ENCODE data around the gene CDRT15.
"Not testable (repeated sequence)": the region's sequence is repeated elsewhere in the genome, so short reads cannot be mapped to it uniquely, and the experiment has no call there.

CDRT15 gene

DNA sequence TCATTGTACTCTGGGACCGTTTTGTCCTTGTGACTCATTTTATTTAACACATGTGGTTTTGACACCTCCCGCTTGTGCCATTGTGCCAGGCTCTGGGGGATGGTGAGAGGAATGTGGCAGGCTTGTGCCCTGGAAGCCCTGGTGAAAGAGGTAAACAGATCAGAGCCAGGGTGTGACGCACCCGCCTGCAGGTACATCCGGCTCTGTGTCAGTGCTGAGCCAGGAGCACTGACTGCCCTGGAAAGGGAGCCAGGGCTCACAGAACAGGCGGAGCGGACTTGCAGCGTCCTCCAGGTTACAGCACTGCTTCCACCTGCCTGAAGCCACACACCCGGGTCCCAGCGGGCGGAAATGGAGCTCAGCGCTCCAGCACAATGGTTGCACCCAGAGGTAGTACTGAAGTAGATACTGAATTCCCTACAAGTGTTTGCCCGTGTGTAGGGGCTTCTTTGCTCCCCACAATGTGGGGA lies 30.6 kb downstream of the CDRT15 start:
- DNase-seq: no peak

DNA sequence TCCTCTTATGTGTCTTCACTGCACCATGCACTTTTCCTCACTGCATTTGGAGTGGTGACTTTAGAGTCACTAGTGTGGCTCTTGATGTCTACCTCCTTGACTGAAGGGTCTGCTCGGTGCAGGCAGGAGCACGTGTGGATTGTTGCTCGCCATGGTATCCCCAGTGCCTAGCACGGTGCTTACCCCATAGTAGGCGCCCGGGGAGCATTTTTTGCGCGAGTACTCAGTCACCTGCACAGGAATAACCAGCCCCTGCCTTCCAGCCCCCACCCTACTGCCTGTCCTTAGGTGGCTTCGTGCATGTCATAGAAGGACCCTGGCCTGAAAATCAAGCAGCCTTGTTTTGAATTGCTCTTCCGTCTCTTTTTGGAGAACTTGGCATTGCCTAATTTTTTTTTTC lies 31.3 kb downstream of the CDRT15 start:
- DNase-seq: no peak

- DNase-seq: no peak
Measured at GRCh38 chr17:14204546-14204945, 32.1 kb downstream of the CDRT15 start.

GRCh38 chr17:14204084-14204483 lies 32.6 kb downstream of the CDRT15 start:
- DNase-seq: no peak

DNA sequence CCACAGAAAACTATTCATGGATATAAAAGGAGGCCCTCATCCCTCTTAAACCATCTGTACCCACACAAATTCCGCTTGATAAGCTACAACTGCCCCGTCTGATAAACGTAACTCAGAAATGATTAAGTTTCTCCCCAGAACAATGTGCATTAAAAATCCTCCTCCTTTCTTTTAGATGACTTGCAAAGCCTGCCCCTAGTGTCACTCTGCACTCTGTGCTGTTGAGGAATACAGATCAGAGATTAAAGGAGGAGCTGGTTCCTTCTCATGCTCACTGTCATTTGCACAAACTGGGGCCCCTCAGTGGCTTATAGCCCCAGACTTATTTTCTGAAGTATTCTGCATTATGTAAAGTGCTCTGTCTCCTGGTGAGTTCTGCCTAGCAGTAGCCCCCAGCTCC lies 33.3 kb downstream of the CDRT15 start:
- DNase-seq: no peak

GRCh38 chr17:14202388-14203166 lies 34.1 kb downstream of the CDRT15 start:
- DNase-seq: no peak

DNA sequence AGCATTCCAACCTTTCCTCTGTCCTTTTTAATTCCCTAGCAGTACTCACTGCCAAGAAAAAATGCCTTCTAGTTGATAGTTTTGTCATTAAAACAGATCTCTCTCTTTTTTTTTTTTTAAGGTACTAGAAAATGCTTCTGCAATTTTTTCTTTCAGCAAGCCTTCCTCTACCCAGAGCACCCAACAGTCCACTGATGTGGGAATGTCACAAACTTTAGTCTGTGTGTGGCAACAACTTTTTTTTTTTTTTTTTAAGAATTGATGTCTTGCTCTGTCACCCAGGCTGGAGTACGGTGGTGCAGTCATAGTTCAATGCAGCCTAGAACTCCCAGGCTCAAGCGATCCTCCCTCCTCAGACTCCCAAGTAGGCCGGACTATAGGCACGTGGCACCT lies 34.7 kb downstream of the CDRT15 start:
- DNase-seq: no peak

DNA sequence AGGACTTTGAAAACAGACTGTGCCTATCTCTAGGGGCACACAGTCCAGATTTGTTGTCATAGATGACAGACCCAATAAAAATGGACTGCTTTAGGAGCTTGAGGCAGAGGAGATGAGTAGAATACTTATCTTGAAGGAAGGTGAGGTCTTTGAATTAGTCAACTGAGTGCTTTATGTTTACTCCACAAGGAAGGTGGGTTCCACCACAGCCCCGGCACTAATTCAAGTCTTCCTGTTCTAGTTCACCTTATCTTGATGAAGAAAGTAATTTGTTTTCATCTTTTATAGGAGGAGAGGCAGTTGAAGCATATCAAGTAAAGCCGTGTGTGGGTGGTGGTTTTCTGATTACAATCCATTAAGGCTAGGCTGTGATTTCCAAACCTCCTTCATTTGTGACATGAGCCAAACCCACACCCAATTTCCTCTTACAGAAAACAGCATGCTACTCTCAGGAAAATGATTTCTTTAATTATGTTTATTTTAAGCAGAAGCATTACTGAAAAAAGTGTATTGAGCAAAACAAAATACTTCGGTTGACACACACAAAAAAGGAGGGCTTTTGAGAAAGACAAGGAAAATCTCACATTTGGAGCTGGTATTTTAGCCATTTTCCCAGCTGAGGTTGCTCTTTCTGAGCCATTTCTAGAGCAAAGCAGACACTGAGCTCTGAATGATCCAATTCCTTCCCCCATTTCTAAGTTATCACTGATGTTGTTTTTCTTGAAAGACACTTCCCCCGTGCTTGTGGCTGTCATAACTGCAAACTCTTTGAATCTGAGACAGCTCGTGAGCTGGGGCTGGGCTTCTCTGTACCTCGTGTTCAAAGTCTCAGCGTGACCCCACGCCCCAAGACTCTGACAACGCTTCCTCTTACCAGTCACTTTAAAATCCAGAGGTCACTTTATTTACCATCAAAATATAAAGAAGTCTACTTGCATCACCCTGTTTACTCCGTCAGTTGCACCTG lies 35.4 kb downstream of the CDRT15 start:
- DNase-seq: no peak

- DNase-seq: no peak
Measured at GRCh38 chr17:14200354-14200753, 36.3 kb downstream of the CDRT15 start.

DNA sequence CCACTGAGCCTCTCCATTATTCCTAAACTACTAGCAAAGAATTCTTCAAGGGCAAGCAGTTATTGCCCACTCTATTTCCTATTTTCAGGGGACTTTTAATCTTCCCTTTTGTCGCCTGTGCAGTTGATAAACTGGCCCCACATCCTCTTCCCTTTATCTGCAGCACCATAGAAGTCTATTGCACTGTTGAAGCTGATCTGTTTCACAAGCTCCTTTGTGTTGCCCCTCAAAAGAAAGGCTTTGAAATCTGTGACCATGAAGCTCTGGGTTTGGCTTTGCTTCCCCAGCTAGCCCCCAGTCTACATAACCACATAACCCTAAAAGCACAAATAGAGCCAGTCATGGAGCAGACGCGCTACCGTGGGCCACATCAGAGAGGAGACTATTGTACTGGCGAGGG lies 37.1 kb downstream of the CDRT15 start:
- DNase-seq: no peak

- no peak for DNase-seq
Measured at GRCh38 chr17:14198575-14198974, 38.1 kb downstream of the CDRT15 start.

GRCh38 chr17:14198013-14198412 lies 38.6 kb downstream of the CDRT15 start:
- no peak for DNase-seq

DNA sequence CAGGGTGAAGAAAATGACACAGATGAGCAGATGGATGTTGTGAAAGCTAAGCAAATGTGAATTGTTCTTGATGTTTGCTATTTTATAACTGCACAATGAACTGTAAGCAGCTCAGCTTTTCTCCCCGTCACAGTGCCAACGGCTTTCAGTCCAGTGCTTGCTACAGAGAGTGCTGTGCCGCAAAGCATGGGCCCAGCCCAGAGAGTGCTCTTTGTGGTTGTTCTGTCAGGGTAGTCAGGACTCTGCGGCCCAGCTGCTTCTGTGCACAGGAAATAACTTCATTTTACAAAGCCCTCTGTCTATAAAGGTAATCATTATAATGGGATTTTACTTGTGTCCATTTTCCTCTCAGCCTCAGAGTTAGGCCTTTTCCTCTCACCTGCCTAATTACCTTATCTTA lies 39.1 kb downstream of the CDRT15 start:
- no peak for DNase-seq

DNA sequence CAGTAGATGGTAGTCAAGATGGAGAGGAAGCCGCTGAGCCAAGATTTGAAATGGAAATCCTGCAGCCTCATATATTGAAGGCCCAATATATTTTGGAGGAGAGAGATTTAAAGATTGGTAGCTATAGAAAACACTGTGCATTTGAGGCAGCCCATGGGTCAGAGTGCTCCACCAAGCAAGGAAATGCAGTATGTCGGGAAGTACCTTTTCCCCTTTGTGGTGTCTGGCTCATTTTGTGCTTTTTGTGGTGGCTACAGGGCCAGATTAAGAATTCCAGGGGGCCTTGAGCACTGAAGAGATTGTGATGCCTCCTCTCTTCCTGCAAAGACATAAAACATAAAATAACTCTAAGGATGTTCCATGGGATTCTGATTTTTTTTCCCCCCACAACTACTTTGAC lies 39.6 kb downstream of the CDRT15 start:
- DNase-seq: no peak

DNA sequence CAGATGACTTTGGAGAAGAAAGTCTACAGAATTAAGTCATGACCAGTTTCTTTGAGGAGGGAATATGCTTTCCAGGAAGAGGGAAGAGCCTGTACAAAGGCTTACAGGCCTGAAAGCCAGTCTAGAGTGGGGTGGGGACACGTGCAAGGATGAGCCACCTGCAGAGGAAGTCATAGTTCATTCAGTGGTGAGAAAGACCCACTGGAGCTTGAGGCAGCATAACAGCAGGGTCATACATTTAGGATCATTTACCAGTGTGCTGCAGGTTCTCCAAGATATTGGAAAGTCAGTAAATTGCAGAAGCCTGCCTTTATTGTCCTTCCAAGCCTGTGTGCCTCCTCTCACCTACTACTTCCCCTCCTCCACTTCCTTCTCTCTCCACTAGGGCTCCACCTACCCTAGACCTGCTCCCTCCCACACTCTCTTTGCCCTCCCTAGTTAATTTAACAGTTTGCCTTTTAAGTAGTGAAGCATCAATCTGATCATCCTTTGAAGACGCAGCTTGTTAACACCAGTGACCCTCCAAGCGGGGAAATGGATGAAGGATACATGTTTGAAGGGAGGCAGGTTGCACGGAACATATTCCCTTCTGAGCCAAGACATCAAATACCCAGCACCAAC lies 40.2 kb downstream of the CDRT15 start:
- DNase-seq: no peak

DNA sequence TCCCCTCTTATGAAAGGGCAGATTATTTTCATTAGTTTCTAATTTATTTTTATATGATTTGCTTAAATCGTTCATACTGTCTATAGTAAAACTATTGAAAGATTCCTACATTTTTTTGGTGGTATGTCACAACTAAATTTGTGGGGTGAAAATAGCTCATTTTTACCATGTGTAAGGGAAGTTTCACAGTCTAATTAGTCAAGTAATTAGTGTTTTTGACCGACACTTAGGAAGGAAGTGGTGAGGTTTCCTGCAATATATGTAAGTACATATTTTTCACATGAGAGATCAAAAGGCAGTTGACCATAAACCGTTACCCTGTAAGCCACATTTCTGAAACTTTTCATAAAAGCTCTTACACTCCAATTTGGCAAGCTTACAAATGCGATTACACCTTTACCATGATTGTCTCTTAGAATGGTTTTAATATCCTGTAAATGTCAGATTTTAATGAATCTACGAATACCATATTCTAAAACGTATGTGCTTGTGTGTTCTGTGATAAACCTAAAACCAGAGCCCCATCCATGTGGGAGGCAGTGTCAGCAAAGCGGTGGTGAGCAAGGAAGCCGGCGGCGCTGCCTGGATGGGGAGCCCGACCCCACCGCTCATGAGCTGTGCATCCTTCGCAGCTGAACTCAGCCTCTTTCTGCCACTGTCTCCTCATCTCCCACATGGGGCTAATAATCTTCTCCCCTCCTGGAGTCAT lies 43.9 kb downstream of the CDRT15 start:
- not testable (repeated sequence) for DNase-seq

GRCh38 chr17:14192039-14192438 lies 44.6 kb downstream of the CDRT15 start:
- DNase-seq: not testable (repeated sequence)

- DNase-seq: not testable (repeated sequence)
Measured at GRCh38 chr17:14191469-14191868, 45.2 kb downstream of the CDRT15 start.

DNA sequence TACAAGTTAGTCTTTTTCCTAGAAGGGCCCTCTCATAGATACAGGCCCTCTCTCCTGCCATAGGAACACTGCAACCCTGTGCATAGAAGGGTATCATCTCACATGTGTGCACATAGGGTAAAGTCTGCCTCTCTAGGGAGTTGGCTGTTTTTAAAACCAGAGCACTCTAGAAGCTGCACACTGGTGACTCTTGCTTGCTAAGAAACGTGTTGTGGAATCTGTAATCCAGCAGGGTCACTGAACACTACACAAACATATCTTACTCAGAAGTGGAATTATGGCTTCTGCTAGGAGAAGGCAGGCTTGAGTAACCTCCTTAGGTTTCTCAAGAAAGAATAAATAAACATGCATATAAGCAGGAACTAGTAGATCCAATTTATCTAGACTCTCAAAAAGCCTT lies 45.9 kb downstream of the CDRT15 start:
- DNase-seq: not testable (repeated sequence)

DNA sequence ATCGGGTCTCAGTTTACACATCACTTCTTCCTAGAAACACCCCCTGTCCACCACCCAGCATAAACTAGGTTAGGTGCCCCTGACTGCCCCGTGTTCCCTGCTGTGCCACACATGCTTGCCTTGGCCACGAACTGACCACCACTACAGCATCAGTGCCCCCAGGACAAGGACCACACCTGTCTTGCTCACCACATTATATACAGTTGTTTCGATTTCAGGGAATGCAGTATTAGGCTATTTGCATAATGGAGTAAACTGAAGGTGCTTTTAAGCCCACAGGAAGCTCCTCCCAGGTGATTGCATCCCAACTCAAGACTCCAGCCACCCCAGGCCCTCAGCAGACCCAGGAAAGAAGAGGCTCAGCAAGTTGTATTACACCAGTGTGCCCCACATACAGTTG lies 50.2 kb downstream of the CDRT15 start:
- DNase-seq: not testable (repeated sequence)
